ENCODE data around the gene CENPA.

CENPA gene

DNA sequence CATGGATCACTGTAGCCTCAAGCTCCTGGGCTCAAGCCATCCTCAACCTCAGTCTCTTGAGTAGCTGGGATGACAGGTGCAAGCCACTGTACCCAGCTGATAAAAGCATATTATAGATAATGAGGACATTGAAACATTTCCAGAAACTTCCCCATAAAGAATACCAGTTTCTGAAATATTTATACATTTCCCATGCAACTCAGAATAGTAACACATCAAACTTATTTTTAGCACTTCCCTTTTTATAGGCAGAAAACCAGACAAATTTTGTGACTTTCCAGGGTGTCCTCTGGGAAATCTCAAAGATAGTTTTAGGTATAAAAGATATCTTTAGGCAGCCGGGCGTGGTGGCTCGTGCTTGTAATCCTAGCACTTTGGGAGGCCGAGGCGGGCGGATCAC, 37.0 kb downstream of the CENPA start:
- no peak overlapping the region for H3K4me3 ChIP-seq (ENCODE audit: low read depth, low read length)
- TF ChIP-seq, protein P1, sequence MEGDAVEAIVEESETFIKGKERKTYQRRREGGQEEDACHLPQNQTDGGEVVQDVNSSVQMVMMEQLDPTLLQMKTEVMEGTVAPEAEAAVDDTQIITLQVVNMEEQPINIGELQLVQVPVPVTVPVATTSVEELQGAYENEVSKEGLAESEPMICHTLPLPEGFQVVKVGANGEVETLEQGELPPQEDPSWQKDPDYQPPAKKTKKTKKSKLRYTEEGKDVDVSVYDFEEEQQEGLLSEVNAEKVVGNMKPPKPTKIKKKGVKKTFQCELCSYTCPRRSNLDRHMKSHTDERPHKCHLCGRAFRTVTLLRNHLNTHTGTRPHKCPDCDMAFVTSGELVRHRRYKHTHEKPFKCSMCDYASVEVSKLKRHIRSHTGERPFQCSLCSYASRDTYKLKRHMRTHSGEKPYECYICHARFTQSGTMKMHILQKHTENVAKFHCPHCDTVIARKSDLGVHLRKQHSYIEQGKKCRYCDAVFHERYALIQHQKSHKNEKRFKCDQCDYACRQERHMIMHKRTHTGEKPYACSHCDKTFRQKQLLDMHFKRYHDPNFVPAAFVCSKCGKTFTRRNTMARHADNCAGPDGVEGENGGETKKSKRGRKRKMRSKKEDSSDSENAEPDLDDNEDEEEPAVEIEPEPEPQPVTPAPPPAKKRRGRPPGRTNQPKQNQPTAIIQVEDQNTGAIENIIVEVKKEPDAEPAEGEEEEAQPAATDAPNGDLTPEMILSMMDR (IDR thresholded peaks at IDR 0.05; ENCODE audit: low read depth, low read length): no peak

GRCh38 chr2:26838121-26838906, 52.5 kb downstream of the CENPA start:
- no peak overlapping the region for H3K4me3 ChIP-seq (ENCODE audit: low read depth, low read length)
- TF ChIP-seq, protein P1 (IDR thresholded peaks at IDR 0.05; ENCODE audit: low read depth, low read length): no peak

DNA sequence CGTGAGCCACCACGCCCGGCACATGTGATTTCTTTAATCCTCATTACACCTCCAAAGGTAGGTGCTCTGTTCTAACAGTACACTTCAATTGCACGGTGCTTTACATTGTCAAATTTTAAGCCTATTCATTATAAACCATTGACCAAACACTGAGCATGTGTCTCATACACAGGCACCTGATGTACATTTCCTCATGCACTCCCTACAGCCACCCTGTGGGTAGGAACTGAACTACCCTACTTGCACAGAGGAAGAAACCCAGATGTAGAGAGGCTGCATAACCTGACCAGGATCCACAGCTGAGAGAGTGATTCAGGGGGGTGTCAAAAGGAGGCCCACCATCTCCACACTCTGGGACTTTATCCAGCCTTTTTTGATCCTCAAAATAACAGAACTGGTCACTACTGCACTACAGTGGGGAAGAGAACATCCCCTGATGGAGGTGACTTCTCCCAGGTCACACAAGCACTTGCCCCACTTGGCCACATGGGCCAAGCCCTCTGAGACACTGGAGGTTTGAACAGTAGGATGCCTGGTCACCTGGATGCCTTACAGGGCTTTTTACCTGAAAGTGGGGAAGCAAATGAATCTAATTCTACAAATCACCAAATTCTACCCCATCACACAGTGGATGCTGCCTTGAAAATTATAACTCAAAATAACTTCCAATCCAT, 55.2 kb downstream of the CENPA start:
- TF ChIP-seq, protein P1 (IDR thresholded peaks at IDR 0.05; ENCODE audit: low read depth, low read length): no peak

DNA sequence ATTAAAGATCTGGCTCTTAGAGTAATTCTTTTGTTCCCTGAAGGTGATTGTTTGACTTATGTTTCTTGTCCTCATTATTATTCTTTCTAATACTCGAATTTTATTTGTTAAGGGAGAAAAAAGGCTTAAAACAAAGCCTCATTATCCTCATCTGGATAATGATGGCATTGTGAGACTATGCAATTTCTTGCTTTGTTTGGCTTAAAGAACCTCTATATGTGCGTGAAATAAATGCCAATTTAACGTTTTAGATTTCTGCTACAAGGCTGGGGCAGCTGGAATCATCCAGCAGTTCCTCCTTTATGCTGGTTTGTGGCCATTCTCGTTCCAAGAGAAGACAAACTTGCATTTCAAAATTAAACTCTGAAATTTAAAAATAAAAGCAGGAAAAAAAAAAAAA, 57.2 kb downstream of the CENPA start:
- H3K4me3 ChIP-seq (ENCODE audit: low read depth, low read length): no peak overlapping the region
- TF ChIP-seq, protein P1 (IDR thresholded peaks at IDR 0.05; ENCODE audit: low read depth, low read length): no peak

More for the DNA sequence above, 55.2 kb downstream of the CENPA start:
- H3K4me3 ChIP-seq (ENCODE audit: low read depth, low read length): no peak overlapping the region
